GM23248 (cell line): ENCODE measurements around the gene TTC32. TPM values are rescaled to one million over a fixed set of nuclear protein-coding genes. Genes with fewer than 3 reads are reported as not detected.

Experiments used
- DNase-seq: peaks from one replicate; pipeline ENCODE4 v3.0.0-alpha.2; 2015
- H2AFZ ChIP-seq: fragments of 200-600 bp; sonication (generic); 2 replicates; pipeline ENCODE4 v1.6.1; 2016; ENCODE audit warnings: antibody characterized with exemption
- H3F3A ChIP-seq: fragments of 200-600 bp; sonication (generic); 2 replicates; pipeline ENCODE4 v1.6.1; 2016; ENCODE audit warnings: mild to moderate bottlenecking, antibody characterized with exemption, mixed run types; ENCODE audit not compliant: insufficient read depth
- H3K27ac ChIP-seq: fragments of 200-600 bp; sonication (generic); 2 replicates; pipeline ENCODE4 v1.5.1; 2016; ENCODE audit warnings: mild to moderate bottlenecking
- H3K27me3 ChIP-seq: fragments of 200-600 bp; sonication (generic); replicated peaks from 2 replicates; pipeline ENCODE4 v1.6.1; 2016; ENCODE audit warnings: mild to moderate bottlenecking; ENCODE audit not compliant: insufficient read depth
- H3K36me3 ChIP-seq: fragments of 200-600 bp; sonication (generic); 2 replicates; pipeline ENCODE4 v1.6.1; 2016; ENCODE audit warnings: low read depth, mild to moderate bottlenecking
- H3K4me1 ChIP-seq: fragments of 200-600 bp; sonication (generic); 2 replicates; pipeline ENCODE4 v1.6.1; 2016; ENCODE audit warnings: mild to moderate bottlenecking; ENCODE audit not compliant: insufficient read depth
- H3K4me2 ChIP-seq: fragments of 200-600 bp; sonication (generic); one replicate; pipeline ENCODE4 v1.6.1; 2016; ENCODE audit warnings: mild to moderate bottlenecking; ENCODE audit not compliant: unreplicated experiment
- H3K4me3 ChIP-seq: fragments of 200-600 bp; sonication (generic); 2 replicates; pipeline ENCODE4 v1.5.1; 2016; ENCODE audit warnings: mild to moderate bottlenecking
- H3K79me2 ChIP-seq: fragments of 200-600 bp; sonication (generic); 2 replicates; pipeline ENCODE4 v1.6.1; 2016; ENCODE audit warnings: mild to moderate bottlenecking; ENCODE audit not compliant: insufficient read depth
- H3K9ac ChIP-seq: fragments of 200-600 bp; sonication (generic); 2 replicates; pipeline ENCODE4 v1.6.1; 2016; ENCODE audit warnings: mild to moderate bottlenecking
- H3K9me2 ChIP-seq: fragments of 200-600 bp; sonication (generic); 2 replicates; pipeline ENCODE4 v1.6.1; 2016; ENCODE audit warnings: mixed run types, mild to moderate bottlenecking, moderate library complexity; ENCODE audit not compliant: insufficient read depth
- H3K9me3 ChIP-seq: fragments of 200-600 bp; sonication (generic); one replicate; pipeline ENCODE4 v1.6.1; 2017; ENCODE audit warnings: low read depth
- H4K20me1 ChIP-seq: fragments of 200-600 bp; sonication (generic); 2 replicates; pipeline ENCODE4 v1.6.0; 2016; ENCODE audit not compliant: insufficient read depth
- EZH2 ChIP-seq: fragments of 200-600 bp; sonication (generic); IDR thresholded peaks from 2 replicates; pipeline ENCODE4 v1.6.1; 2018; ENCODE audit warnings: antibody characterized with exemption, mild to moderate bottlenecking; ENCODE audit not compliant: insufficient read depth, poor library complexity, severe bottlenecking
- EZH2phosphoT487 ChIP-seq: fragments of 200-600 bp; sonication (generic); IDR thresholded peaks from 2 replicates; pipeline ENCODE4 v1.6.1; 2018; ENCODE audit warnings: antibody characterized with exemption, moderate library complexity, mild to moderate bottlenecking, low read depth; ENCODE audit not compliant: insufficient read depth
- WGBS, 2 experiments: methylation state at CpG; one replicate each; pipeline ENCODE4 v1.1.6; 2015 to 2017; ENCODE audit warnings: low lambda C conversion rate in 2 of 2, low coverage in 1 of 2; ENCODE audit errors: missing lambda C conversion rate in 2 of 2; 5-methylcytosine and 5-hydroxymethylcytosine counted together
- in situ Hi-C: fragments of 300-500 bp; cut with MboI; formaldehyde crosslinking; loops from 2 replicates; pipeline ENCODE4 v1.15.0; 2020
- polyA plus RNA-seq: library from polyadenylated mRNA; unstranded; fragments of >200 nt; fragmentation: Nextera tagmentation; extraction: Ambion mirVana; gene quantifications from 2 replicates; pipeline ENCODE4 v1.2.1, GENCODE V29; 2016
- total RNA-seq: library from RNA; depleted of rRNA; stranded (reverse); fragments of >200 nt; shearing (Covaris generic); gene quantifications from 2 replicates; pipeline ENCODE4 v1.2.3, GENCODE V29; 2014

TTC32 gene
- total and polyA plus RNA-seq, 2 experiments from 2014 or later, result 1.5 to 6.8 TPM

GRCh38 chr2:19876751-19877150, 25.0 kb downstream of the TTC32 start:
- Histone ChIP-seq H3K4me1 (no peaks in the 10 kb centered on the region), H3K36me3 (no peaks in the 10 kb centered on the region), H2AFZ (no peak overlapping the region), H4K20me1 (no peaks in the 10 kb centered on the region), H3K9ac (no peak overlapping the region), H3K4me2 (no peak overlapping the region), H3K79me2 (no peaks in the 10 kb centered on the region), H3F3A (no peaks in the 10 kb centered on the region), H3K9me3 (no peaks in the 10 kb centered on the region), H3K4me3 (no peak overlapping the region), H3K27ac (no peak overlapping the region), H3K9me2 (no peaks in the 10 kb centered on the region), H3K27me3 (no peaks in the 10 kb centered on the region)
- 57 to 72% methylated on average over 4 of the region's 4 CpGs for WGBS, 2 experiments
- TF ChIP-seq EZH2 (no peak), EZH2phosphoT487 (no peak)
- DNase-seq, result no peak
- in situ Hi-C loops, result no loop called here

- Histone ChIP-seq H4K20me1 (no peaks in the 10 kb centered on the region), H3F3A (no peaks in the 10 kb centered on the region), H3K9me2 (no peaks in the 10 kb centered on the region), H3K27ac (no peak overlapping the region), H3K79me2 (no peaks in the 10 kb centered on the region), H3K4me1 (no peaks in the 10 kb centered on the region), H3K4me2 (no peak overlapping the region), H3K9me3 (no peaks in the 10 kb centered on the region), H3K36me3 (no peaks in the 10 kb centered on the region), H2AFZ (no peak overlapping the region), H3K4me3 (no peak overlapping the region), H3K9ac (no peak overlapping the region), H3K27me3 (no peaks in the 10 kb centered on the region)
- DNase-seq, result no peak
- 91 to 97% methylated on average over 1 of the region's 1 CpG for WGBS, 2 experiments
- TF ChIP-seq EZH2phosphoT487, result no peak
- no peak for TF ChIP-seq EZH2
- in situ Hi-C loops, result no loop called here
Measured at GRCh38 chr2:19875280-19875679, 26.5 kb downstream of the TTC32 start.

- Histone ChIP-seq H3K27me3 (no peaks in the 10 kb centered on the region), H3K4me1 (no peaks in the 10 kb centered on the region), H3K9me3 (no peaks in the 10 kb centered on the region), H3K4me2 (no peak overlapping the region), H3K36me3 (no peaks in the 10 kb centered on the region), H3K27ac (no peak overlapping the region), H4K20me1 (no peaks in the 10 kb centered on the region), H3K9ac (no peak overlapping the region), H3K79me2 (no peaks in the 10 kb centered on the region), H3K4me3 (no peak overlapping the region), H3F3A (no peaks in the 10 kb centered on the region), H3K9me2 (no peaks in the 10 kb centered on the region), H2AFZ (no peak overlapping the region)
- in situ Hi-C loops, result loop anchor here (25.0 kb wide), 2 partner anchors 987 to 1137 kb away; no protein-coding TSS in a partner anchor
- no peak for DNase-seq
- WGBS, 2 experiments, result 96 to 98% methylated on average over 3 of the region's 3 CpGs
- TF ChIP-seq EZH2phosphoT487 (no peak), EZH2 (no peak)
Measured at GRCh38 chr2:19874726-19875125, 27.1 kb downstream of the TTC32 start.

- Histone ChIP-seq H3K9me2 (no peaks in the 10 kb centered on the region), H2AFZ (no peak overlapping the region), H3K27me3 (no peaks in the 10 kb centered on the region), H3K79me2 (no peaks in the 10 kb centered on the region), H3K27ac (no peak overlapping the region), H3K9me3 (no peaks in the 10 kb centered on the region), H3K36me3 (no peaks in the 10 kb centered on the region), H3K4me2 (no peak overlapping the region), H3F3A (no peaks in the 10 kb centered on the region), H4K20me1 (no peaks in the 10 kb centered on the region), H3K4me1 (peaks cover 4% of the 10 kb centered on the region; the same call in 1 of the 2 replicates), H3K4me3 (no peak overlapping the region), H3K9ac (no peak overlapping the region)
- TF ChIP-seq EZH2phosphoT487, result no peak
- no peak for TF ChIP-seq EZH2
- WGBS, 2 experiments, result 85 to 91% methylated on average over 5 of the region's 5 CpGs
- no peak for DNase-seq
- in situ Hi-C loops, result loop anchor here (25.0 kb wide), 2 partner anchors 986 to 1136 kb away; no protein-coding TSS in a partner anchor
Measured at GRCh38 chr2:19873014-19873413, 28.8 kb downstream of the TTC32 start.

GRCh38 chr2:19872302-19872701, 29.5 kb downstream of the TTC32 start:
- no peak for DNase-seq
- WGBS, 2 experiments, result 65% methylated on average over 3 of the region's 3 CpGs
- H3K9me2 ChIP-seq, result no peaks in the 10 kb centered on the region
- no peaks in the 10 kb centered on the region for H4K20me1 ChIP-seq
- TF ChIP-seq EZH2phosphoT487, result no peak
- TF ChIP-seq EZH2, result no peak
- H3K79me2 ChIP-seq, result no peaks in the 10 kb centered on the region
- no peak overlapping the region for H3K4me3 ChIP-seq
- in situ Hi-C loops, result loop anchor here (25.0 kb wide), 2 partner anchors 985 to 1135 kb away; no protein-coding TSS in a partner anchor
- no peaks in the 10 kb centered on the region for H3K9me3 ChIP-seq
- no peaks in the 10 kb centered on the region for H3F3A ChIP-seq
- no peaks in the 10 kb centered on the region for H3K27me3 ChIP-seq
- no peak overlapping the region for H3K9ac ChIP-seq
- H3K27ac ChIP-seq, result no peak overlapping the region
- H2AFZ ChIP-seq, result no peak overlapping the region
- H3K36me3 ChIP-seq, result no peaks in the 10 kb centered on the region
- peaks cover 4% of the 10 kb centered on the region; the same call in 1 of the 2 replicates for H3K4me1 ChIP-seq
- no peak overlapping the region for H3K4me2 ChIP-seq
